Stimulated activated effector memory CD8-positive, alpha-beta T cell treated with anti-CD3 and anti-CD28 coated beads, Interleukin-12 subunit alpha, Interleukin-12 subunit beta, amount 100 ng/mL, for 72 hours (primary cell): Measurements from ENCODE around the gene F5.

Experiments
- ATAC-seq: fragments of 150-1000 bp; cut with Tn5 transposase; 2 replicates; pipeline ENCODE4 v1.10.0; 2021
- DNase-seq, 2 donors: peaks; one replicate each; pipeline ENCODE4 v3.0.0; 2021 to 2022; ENCODE audit warnings: low spot score in 2 of 2
- H3K27ac Mint-ChIP-seq: one replicate; pipeline ENCODE4 v1.8.0; 2022; ENCODE audit warnings: mild to moderate bottlenecking, mixed read lengths
- H3K36me3 Mint-ChIP-seq: one replicate; pipeline ENCODE4 v1.8.0; 2022; ENCODE audit warnings: mild to moderate bottlenecking, mixed read lengths
- H3K4me1 Mint-ChIP-seq: one replicate; pipeline ENCODE4 v1.8.0; 2022; ENCODE audit warnings: mixed read lengths
- H3K4me3 Mint-ChIP-seq: one replicate; pipeline ENCODE4 v1.8.0; 2022; ENCODE audit warnings: mild to moderate bottlenecking, mixed read lengths
- H3K9me3 Mint-ChIP-seq: one replicate; pipeline ENCODE4 v1.8.0; 2022; ENCODE audit warnings: mixed read lengths

The F5 gene

DNA sequence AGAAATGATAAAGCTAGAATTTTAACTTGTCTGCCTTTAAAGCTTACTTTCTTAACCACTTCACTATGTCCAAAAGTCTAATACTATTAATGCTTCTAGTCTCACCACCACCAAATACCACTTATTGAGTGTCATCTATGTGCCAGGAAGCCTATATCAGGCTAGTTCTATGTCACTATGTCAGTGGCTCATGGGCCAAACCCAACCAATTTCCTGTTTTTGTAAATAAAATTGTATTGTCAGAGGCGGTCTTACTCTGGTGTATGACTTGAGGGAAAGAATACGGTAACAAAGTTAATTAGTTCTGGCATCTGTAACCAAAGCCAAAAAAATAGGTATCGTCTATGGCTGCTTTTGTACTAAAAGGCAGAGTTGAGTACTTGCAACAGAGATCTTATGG, 14.8 kb downstream of the F5 start:
- H3K4me3 Mint-ChIP-seq: no peak overlapping the region
- peaks cover 31% of the 10 kb centered on the region for H3K36me3 Mint-ChIP-seq
- H3K27ac Mint-ChIP-seq: no peak overlapping the region
- DNase-seq (no peak), ATAC-seq (no peak)
- H3K9me3 Mint-ChIP-seq: no peaks in the 10 kb centered on the region
- H3K4me1 Mint-ChIP-seq: peaks cover 9% of the 10 kb centered on the region

DNA sequence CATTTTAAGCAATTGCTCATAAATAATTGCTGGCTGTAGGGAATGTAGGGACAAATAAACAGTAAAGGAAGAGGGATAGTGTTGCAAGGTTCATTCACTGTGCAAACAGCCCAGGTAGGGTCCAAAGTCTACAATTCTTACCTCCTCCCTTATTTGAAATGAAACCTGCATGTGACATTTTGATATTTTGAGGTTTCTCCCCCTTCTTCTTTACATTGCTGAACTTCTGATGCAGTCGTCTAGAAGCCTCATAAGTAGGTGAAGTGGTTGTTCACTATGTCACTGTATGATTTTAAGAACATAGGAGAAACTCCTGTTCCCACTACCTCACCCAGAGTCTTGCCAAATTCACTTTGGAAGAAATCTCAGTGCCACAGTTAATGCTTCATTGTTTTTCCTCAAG, 16.1 kb downstream of the F5 start:
- no peak overlapping the region for H3K4me3 Mint-ChIP-seq
- peaks cover 31% of the 10 kb centered on the region for H3K36me3 Mint-ChIP-seq
- ATAC-seq: no peak

GRCh38 chr1:169568497-169568896, 17.8 kb downstream of the F5 start:
- Mint-ChIP-seq H3K9me3 (no peaks in the 10 kb centered on the region), H3K36me3 (peaks cover 31% of the 10 kb centered on the region), H3K27ac (no peak overlapping the region), H3K4me3 (no peak overlapping the region), H3K4me1 (peaks cover 14% of the 10 kb centered on the region)
- ATAC-seq (no peak), DNase-seq (no peak)

More for the DNA sequence above, 16.1 kb downstream of the F5 start:
- Mint-ChIP-seq H3K9me3 (no peaks in the 10 kb centered on the region), H3K27ac (no peak overlapping the region), H3K4me1 (peaks cover 9% of the 10 kb centered on the region)
- DNase-seq: no peak

- H3K36me3 Mint-ChIP-seq: peaks cover 9% of the 10 kb centered on the region
- H3K27ac Mint-ChIP-seq: no peak overlapping the region
These were observed 20.7 kb downstream of the F5 start for GRCh38 chr1:169565335-169566271.

DNA sequence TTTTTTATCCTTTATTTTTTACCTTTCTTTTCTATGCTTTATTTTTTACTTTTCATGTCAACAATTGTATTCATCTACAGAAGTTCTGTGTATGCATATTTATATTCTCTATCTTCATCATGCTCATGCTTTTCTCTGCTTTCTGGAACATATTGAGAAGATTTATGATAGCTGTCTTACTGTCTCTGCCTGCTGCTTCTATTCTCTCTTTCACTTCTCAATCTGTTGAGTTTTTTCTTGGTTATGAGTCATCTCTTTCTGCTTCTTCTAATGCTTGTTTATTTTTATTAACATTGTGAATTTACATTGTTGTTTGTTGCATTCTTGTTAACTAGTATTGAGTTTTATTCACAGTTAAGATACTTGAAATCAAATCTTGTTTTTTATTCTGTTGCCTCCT, 22.6 kb downstream of the F5 start:
- ATAC-seq (no peak), DNase-seq (no peak)
- Mint-ChIP-seq H3K9me3 (peaks cover 3% of the 10 kb centered on the region), H3K4me3 (no peak overlapping the region), H3K4me1 (peaks cover 6% of the 10 kb centered on the region), H3K27ac (no peak overlapping the region), H3K36me3 (peaks cover 8% of the 10 kb centered on the region)

More at GRCh38 chr1:169565335-169566271, 20.7 kb downstream of the F5 start:
- no peak for DNase-seq
- H3K4me3 Mint-ChIP-seq: no peak overlapping the region
- ATAC-seq: no peak
- peaks cover 3% of the 10 kb centered on the region for H3K9me3 Mint-ChIP-seq
- peaks cover 6% of the 10 kb centered on the region for H3K4me1 Mint-ChIP-seq

DNA sequence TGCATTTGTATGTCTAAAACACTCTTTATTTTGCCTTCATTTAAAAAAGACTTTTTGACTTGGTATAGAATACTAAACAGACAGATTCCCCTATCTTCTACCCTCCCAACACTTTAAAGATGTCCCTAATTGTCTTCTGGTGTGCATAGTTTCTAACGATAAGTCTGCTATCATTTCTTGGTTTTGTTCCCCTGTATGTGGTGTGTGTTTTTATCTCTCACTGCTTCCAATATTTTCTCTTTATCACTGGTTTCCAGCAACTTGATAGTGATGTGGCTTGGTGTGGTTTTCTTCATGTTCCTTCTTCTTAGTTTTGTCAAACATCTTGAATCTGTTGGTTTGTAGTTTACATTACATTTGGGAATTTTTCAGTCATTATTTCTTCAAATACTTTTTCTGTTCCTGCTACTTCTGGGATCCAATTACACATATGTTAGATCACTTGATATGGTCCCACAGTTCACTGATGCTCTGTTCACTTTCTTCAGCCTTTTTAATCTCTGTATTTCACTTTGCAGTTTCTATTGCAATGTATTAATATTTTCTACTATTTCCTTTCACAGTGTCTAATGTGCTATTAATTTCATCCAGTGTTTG, 23.2 kb downstream of the F5 start:
- Mint-ChIP-seq H3K4me3 (no peak overlapping the region), H3K27ac (no peak overlapping the region), H3K4me1 (peaks cover 6% of the 10 kb centered on the region), H3K9me3 (peaks cover 3% of the 10 kb centered on the region), H3K36me3 (peaks cover 13% of the 10 kb centered on the region)
- no peak for ATAC-seq
- DNase-seq: no peak

- Mint-ChIP-seq H3K4me3 (no peak overlapping the region), H3K4me1 (peaks cover 6% of the 10 kb centered on the region)
These were observed 24.6 kb downstream of the F5 start for GRCh38 chr1:169561692-169562091.

DNA sequence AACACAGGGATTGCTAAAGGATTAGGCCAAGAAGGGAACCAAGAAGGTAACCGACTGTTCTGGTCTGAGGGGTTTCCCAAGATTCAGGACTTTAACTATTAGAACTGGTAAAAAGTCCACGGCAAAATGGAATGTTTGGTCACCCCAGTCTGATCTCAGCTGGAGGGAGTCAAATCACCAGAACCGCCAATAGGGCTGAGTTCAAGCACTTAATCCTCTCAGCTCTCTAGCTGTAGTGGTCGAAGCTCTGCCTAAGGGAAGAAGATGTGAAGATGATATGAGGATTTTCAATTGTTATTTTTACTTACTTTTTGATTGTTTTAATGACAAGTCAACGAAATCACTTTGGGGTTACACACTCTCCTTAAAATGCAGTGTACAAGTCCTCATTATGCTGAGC, 29.1 kb downstream of the F5 start:
- Mint-ChIP-seq H3K4me1 (no peaks in the 10 kb centered on the region), H3K36me3 (peaks cover 69% of the 10 kb centered on the region), H3K27ac (no peak overlapping the region), H3K9me3 (no peaks in the 10 kb centered on the region), H3K4me3 (no peak overlapping the region)
- no peak for ATAC-seq
- DNase-seq: no peak

More at GRCh38 chr1:169561692-169562091, 24.6 kb downstream of the F5 start:
- Mint-ChIP-seq H3K9me3 (peaks cover 3% of the 10 kb centered on the region), H3K27ac (no peak overlapping the region), H3K36me3 (peaks cover 27% of the 10 kb centered on the region)
- DNase-seq (no peak), ATAC-seq (no peak)

- no peak overlapping the region for H3K27ac Mint-ChIP-seq
- peaks cover 93% of the 10 kb centered on the region for H3K36me3 Mint-ChIP-seq
- peaks cover 8% of the 10 kb centered on the region for H3K4me1 Mint-ChIP-seq
- DNase-seq (no peak), ATAC-seq (peak; percentile 59)
- H3K9me3 Mint-ChIP-seq: no peaks in the 10 kb centered on the region
- H3K4me3 Mint-ChIP-seq: no peak overlapping the region
These were observed 36.0 kb downstream of the F5 start for GRCh38 chr1:169550294-169550693.

GRCh38 chr1:169548282-169548681, 38.0 kb downstream of the F5 start:
- no peak for ATAC-seq
- H3K27ac Mint-ChIP-seq: no peak overlapping the region

GRCh38 chr1:169546087-169546995, 39.9 kb downstream of the F5 start:
- peaks cover 64% of the 10 kb centered on the region for H3K36me3 Mint-ChIP-seq
- no peak overlapping the region for H3K4me3 Mint-ChIP-seq
- DNase-seq (peak; percentile 53 to 63), ATAC-seq (peak; percentile 90)
- H3K27ac Mint-ChIP-seq: no peak overlapping the region
- peaks cover 8% of the 10 kb centered on the region for H3K4me1 Mint-ChIP-seq
- H3K9me3 Mint-ChIP-seq: no peaks in the 10 kb centered on the region

More at GRCh38 chr1:169548282-169548681, 38.0 kb downstream of the F5 start:
- H3K9me3 Mint-ChIP-seq: no peaks in the 10 kb centered on the region
- no peak for DNase-seq
- peaks cover 8% of the 10 kb centered on the region for H3K4me1 Mint-ChIP-seq
- H3K4me3 Mint-ChIP-seq: no peak overlapping the region
- peaks cover 83% of the 10 kb centered on the region for H3K36me3 Mint-ChIP-seq

DNA sequence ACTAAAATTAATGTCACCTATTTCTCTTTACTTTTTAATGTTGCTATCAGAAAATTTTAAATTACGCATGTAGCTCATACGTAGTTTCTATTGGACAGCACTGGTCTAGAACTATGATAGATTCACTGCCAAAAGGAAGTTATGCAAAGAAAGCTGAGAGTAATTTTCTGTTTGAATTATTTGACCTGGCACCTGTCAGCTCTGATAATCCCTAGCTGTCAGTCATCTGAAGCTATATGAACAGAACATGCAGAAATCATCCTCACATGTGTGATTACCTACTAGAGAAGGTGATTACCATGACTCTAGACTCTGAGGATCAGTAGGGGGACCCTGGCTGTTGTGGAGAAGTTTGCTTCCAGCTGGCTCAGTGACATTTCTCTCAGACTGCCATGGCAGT, 40.8 kb downstream of the F5 start:
- ATAC-seq (no peak), DNase-seq (no peak)
- H3K27ac Mint-ChIP-seq: no peak overlapping the region
- H3K4me3 Mint-ChIP-seq: no peak overlapping the region
- H3K4me1 Mint-ChIP-seq: peaks cover 8% of the 10 kb centered on the region
- no peaks in the 10 kb centered on the region for H3K9me3 Mint-ChIP-seq
- H3K36me3 Mint-ChIP-seq: peaks cover 58% of the 10 kb centered on the region

DNA sequence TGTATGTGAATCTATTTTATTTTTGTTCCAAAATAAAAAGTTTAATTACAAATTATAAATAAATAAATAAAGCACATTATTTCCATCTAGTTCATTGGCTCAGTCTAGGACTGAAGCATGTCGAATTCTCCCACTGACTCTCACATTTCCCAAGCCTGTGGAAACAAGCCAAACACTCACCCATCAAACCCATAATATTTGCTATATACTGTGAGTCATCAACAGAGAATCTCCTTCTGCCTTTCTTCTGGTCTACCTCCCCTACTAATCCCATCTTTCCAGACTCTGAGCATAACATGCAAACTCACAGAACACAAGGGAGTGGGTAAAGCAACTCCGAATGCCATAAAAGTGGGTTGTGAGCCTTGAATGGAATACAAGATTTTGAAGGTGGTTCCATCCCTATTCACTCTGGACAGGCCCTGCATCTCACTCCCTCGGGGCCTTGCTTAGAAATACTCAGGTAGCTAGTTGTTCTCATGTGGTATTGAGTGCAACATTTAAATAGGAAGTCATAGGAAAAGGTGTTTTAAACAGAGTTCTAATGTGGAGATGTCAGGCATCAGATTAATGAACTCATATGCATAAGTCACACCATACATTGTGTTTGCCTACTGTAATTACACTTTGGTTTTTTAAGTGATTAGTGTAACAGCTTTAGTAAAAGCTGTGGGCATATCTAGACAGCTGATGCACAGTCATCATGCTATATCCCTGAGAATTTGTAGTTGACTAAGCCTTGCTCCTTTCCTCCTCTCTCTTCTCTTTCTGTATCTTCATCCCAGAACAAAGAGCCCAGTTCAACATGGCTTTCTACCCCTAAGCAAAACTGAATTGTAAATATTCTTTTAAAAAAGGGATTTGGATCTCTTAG, 47.0 kb downstream of the F5 start:
- DNase-seq (no peak), ATAC-seq (peak; percentile 49)
- H3K4me3 Mint-ChIP-seq: no peak overlapping the region
- H3K4me1 Mint-ChIP-seq: no peaks in the 10 kb centered on the region
- no peak overlapping the region for H3K27ac Mint-ChIP-seq
- H3K9me3 Mint-ChIP-seq: no peaks in the 10 kb centered on the region
- H3K36me3 Mint-ChIP-seq: peaks cover 44% of the 10 kb centered on the region

- peaks cover 69% of the 10 kb centered on the region for H3K36me3 Mint-ChIP-seq
- H3K4me1 Mint-ChIP-seq: no peaks in the 10 kb centered on the region
- ATAC-seq: no peak
- no peak overlapping the region for H3K27ac Mint-ChIP-seq
- no peak overlapping the region for H3K4me3 Mint-ChIP-seq
- DNase-seq: no peak
- H3K9me3 Mint-ChIP-seq: no peaks in the 10 kb centered on the region
These were observed 51.6 kb downstream of the F5 start for GRCh38 chr1:169534653-169535052.
